HL-60 (cell line): Measurements from ENCODE around the gene GP1BA.

Source experiments
- GABPA ChIP-seq: IDR thresholded peaks from 2 replicates; pipeline ENCODE4 v1.6.1; 2012; ENCODE audit warnings: low read depth
- POLR2AphosphoS5 ChIP-seq: IDR thresholded peaks from 2 replicates; pipeline ENCODE4 v1.6.1; 2012; ENCODE audit warnings: low read depth
- TF ChIP-seq, protein P1 (sequence below): IDR thresholded peaks from one replicate; pipeline ENCODE4 v1.5.1; 2011; ENCODE audit warnings: low read length, control low read depth, inconsistent platforms; ENCODE audit not compliant: insufficient read depth

- TF ChIP-seq POLR2AphosphoS5 (no peak), GABPA (no peak)
- TF ChIP-seq, protein P1, sequence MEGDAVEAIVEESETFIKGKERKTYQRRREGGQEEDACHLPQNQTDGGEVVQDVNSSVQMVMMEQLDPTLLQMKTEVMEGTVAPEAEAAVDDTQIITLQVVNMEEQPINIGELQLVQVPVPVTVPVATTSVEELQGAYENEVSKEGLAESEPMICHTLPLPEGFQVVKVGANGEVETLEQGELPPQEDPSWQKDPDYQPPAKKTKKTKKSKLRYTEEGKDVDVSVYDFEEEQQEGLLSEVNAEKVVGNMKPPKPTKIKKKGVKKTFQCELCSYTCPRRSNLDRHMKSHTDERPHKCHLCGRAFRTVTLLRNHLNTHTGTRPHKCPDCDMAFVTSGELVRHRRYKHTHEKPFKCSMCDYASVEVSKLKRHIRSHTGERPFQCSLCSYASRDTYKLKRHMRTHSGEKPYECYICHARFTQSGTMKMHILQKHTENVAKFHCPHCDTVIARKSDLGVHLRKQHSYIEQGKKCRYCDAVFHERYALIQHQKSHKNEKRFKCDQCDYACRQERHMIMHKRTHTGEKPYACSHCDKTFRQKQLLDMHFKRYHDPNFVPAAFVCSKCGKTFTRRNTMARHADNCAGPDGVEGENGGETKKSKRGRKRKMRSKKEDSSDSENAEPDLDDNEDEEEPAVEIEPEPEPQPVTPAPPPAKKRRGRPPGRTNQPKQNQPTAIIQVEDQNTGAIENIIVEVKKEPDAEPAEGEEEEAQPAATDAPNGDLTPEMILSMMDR: no peak
Observed at GRCh38 chr17:4958102-4958501, 26.0 kb downstream of the GP1BA start.
